ENCODE measurements around the gene IL21.

IL21 gene

GRCh38 chr4:122562449-122562848, 58.4 kb downstream of the IL21 start:
- H3K9me3 ChIP-seq (ENCODE audit: low read length), result no peaks in the 10 kb centered on the region
- no peak overlapping the region for H3K27ac ChIP-seq (ENCODE audit: low read depth, low read length)
- H3K9ac ChIP-seq (ENCODE audit: low read length), result no peak overlapping the region
- no peaks in the 10 kb centered on the region for H3K36me3 ChIP-seq (ENCODE audit: insufficient read depth, low read length)
- no peaks in the 10 kb centered on the region for H3K4me1 ChIP-seq (ENCODE audit: insufficient read depth, low read length)
- H3K4me3 ChIP-seq (ENCODE audit: low read depth in 1 of 2, low read length in 2 of 2), result no peak overlapping the region
- H3K27me3 ChIP-seq (ENCODE audit: control insufficient read depth in 1 of 2, insufficient read depth in 2 of 2, low read length in 2 of 2), result no peaks in the 10 kb centered on the region

Data from muscle layer of colon (tissue), 2 donors.